Kidney glomerular epithelial cell (primary cell): Measurements from ENCODE around the gene VAV3.
A peak's percentile ranks its signal among the peaks of the same experiment; 100 is the strongest.

Source experiments
- DNase-seq: peaks from one replicate; lab custom pipeline; 2025; lab: John Stamatoyannopoulos, UW

VAV3 gene

DNA sequence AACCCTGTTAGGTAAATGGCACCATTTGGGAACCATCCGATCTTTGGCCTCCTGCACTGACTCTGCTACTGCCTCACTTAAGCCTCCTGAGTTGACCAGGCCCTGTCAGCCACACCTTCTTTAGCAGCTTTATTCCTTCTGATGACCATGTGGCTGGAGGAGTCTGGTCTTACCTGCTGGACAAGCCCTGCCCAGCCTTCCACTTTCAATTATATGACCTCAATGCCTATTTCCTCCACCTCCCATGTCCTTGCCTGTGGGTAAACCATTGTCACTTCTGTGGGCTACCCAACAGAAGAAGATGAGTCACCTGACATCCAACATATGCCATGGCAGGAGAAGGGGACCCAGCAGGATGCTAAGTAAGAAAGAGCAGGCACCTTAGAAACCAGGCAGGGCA is 430.3 kb downstream of the VAV3 start:
- no peak for DNase-seq

DNA sequence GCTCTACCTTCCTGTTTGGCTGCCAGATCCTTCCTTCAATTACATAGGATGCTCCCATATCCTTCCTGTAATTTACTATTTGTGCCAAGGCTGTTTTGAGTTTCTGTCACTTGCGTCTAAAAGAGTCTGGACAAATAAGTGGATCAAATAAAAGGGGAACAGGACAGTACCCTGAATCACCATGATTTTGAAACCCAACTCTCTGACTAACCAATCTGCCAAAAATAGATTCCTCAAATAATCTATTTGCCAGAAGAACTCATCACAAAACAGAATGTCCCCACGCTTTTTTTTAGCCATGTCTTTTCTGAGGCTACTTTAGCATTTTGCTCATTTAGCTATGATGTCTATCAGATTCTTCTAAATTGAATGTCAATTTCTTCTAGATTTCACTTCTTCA is 431.5 kb downstream of the VAV3 start:
- no peak for DNase-seq

DNA sequence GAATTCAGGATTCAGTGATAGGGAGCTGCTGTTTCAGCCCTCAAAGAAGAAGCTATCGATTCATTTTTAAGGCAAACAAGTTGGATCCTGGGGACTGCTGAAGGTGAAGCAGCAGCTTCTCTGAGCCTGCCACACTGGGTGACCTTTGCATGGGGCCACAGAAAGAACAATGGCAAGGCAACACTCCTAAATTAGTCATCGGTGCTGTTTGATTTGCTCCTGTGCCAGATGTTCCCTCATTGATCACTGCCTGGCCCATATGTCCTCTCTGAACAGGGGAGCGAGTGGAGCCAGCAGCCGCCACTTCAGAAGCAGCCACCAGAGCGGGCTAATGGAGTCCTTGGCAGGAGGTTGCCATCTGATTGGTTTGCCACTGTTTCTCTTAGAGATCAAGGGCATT is 432.7 kb downstream of the VAV3 start:
- no peak for DNase-seq

DNA sequence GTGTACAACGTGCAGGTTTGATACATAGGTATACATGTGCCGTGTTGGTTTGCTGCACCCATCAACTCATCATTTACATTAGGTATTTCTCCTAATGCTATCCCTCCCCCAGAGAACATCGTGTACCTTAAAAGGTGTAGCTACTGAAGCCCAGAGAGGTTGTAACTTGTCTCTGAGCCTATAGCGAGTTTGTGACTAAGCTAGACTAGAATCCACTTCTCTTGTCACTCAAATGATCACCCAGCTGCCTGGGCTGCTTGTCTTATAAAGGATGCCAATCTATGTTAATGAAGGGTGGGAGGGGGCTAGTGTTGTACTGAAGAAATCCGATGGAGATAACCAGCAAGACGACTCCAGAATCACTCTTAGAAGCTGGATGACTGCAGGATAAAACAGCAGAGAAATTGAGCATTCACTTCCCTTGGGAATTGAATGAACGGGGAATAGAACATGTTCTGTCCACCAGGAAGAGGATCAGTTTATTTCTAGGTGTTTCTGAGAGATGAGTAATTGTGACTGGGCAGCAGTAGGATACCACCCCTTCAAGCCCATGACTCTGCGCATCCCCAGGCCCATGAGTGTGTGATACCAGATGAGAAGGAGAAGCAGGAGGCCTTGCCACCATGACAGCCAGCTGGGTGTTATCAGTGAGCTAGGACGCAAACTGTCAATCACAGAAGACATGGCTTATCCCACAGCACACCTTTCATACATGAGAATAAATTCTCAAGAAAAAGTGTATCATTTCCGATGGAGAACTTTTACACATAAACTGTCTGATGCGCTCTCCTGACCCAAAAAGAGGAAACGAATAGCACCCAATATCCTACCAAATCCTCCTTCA is 433.7 kb downstream of the VAV3 start:
- no peak for DNase-seq

DNA sequence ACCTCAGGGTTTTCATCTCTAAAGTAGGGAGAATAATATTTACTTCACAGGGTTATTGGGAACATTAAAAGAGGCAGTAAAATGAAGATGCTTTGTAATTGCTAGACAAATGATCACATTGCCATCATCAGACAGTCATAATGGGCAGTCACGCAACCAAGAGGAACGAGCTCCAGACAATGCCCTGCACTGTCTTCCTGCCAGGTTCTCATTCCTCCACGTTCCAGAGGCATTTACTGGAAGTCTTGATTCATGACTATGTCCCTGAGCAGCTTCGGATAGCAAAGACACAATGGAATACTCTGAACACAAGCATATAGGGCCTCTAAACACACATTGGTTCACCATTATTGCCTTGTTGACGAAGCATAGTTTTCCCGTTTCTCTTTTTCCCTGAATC is 434.4 kb downstream of the VAV3 start:
- no peak for DNase-seq

DNA sequence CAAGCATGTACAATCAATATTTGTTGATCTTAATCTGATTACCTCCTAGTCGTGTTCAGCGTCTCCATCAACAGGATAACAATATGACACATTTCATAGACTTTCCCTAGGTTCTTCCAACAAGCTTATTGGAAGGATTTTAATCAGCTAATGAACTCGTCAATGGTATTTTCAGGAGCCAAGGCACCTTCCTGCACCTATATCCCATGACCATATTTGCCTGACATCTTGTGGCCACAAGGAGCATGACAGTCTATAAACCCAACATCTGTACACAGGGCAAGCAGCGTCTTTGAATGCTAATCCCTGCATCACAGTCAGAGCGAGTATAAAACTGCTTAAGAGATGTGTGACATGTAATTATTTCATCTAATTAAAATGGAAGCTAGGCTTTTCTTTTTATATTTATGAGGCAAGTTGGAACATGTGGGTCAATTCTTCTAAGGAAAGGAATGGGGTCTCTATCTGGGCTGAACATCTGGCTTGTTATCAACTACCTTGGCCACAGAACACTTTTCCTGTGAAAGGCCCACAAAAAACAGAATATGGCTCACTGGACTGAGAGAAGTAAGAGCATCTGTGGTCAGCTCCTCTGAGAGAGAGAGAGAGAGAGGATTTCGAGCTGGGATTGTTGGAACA is 435.4 kb downstream of the VAV3 start:
- DNase-seq = peak; percentile 71

DNA sequence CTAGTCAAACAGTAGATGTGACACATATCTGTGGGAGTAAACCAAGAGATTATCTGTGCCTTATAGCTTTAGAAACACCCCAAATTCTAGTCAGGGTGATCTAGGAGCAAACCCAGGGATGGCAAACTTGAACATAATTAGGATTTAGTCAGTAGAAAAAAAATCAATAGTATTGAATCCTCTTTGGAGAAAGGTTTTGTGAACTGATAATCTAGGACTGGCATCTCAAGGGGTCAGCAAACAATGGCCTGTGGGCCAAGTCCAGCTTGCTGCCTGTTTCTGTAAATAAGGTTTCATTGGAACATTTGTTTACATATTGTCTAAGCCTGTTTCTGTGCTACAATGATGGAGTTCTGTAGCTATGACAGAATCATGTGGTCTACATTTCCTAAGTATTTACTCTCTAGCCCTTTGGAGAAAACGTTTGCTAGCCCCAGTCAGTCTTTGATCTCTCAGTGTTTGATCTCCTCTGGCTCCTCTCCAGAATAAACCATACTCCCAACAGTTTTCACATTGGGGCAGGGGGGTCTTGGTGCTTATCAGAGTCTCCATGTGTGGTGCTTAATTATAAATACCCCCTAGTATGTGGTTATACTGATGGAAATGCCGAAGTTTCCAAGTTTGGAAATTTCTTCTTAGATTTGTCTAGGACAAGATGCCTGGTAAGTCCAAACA is 438.3 kb downstream of the VAV3 start:
- DNase-seq = no peak

DNA sequence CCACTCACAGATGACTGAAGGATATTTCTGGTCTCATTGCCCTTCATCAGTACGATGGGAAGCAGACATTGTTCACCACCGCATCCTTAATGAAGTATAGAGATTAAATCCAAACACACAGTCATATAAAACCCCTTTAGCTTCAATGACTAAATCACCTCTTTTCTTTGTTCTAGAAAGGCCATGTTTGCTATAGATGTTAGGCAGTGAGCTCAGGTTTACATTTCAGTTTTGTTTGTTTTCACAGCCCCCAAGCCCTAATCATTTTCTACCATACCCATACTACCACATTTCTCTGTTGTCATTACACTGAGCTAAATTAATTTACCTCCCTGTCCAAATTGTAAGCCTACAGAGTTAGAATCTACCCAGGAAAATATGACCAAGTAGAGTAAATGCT is 439.0 kb downstream of the VAV3 start:
- no peak for DNase-seq

DNA sequence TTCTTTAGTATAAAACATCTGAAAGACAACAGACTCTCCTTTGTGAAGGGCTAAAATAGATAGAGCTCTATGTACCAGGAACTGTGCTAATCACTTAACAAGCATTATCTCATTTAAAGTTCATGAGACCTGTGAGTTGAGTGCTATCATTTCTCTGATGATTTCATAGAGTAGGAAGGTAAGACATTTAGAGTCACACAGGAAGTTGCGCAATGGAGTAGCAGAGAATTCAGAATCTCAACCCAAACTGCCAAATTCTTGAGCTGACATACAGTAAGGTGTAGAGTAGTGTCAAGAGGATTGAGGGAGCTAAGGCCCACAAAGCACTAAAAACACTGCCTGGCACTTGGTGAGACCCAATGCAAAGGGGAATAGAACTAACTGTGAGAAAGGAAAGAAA is 439.8 kb downstream of the VAV3 start:
- no peak for DNase-seq

DNA sequence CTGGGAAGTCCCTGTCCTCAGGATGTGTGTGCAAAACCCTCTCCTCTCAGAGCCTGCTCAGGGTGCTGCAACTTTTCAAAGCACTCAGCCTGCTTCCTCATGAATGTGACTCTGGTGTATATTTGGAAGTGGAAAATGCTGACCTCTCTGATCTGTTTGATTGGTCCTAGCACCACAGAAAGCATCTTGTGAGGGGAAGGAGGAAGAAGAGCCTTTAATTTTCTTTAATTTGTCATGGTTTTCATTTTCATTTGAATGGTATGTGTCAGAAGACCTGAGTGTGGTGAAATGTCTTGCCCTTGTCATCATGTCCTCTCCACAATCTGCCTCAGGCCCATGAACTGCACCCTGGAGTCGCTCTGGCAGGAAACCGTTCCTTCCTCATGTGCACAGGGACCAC is 440.7 kb downstream of the VAV3 start:
- no peak for DNase-seq

DNA sequence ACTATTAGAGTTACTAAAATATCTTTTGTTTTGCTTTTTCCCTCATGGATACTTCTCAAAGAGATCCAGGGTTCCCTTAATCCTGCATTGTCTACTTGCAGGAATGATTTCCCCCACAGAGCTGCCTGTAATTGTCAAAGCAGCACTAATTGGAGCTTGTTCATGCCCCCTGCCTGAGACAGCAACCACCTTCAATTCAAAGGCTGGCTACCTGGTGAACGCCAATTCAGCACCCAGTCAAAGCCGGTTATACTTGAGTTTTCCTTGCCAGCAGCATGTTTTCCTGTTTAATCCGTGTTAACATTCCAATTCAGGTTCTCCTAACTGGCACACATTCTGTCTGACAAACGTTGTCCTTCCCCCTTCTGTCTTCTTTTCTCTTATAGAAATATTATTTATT is 441.2 kb downstream of the VAV3 start:
- no peak for DNase-seq

DNA sequence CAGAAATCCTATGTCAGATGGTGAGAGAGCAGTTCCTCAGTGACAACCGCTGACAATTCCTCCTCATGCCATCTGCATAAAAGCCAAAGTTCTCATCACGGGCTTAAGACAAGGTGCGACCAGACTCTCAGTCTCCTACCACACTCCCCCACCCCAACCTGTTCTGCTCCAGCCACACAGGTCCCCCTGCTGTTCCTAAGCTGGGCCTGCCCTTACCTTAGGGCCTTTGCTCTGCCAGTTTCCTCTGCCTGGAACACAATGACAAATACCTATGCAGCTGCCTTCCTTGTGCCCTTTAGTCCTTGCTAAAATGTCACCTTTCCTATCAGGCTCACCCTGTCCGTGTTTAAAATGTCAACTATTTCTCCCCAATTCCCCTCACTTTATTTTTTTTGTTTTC is 441.9 kb downstream of the VAV3 start:
- no peak for DNase-seq
